GM23338 (cell line): ENCODE measurements around the gene FAAH. TPM values are rescaled to one million over a fixed set of nuclear protein-coding genes. Genes with fewer than 3 reads are reported as not detected.
A peak's percentile ranks its signal among the peaks of the same experiment; 100 is the strongest.

Source experiments
- ATAC-seq: fragments of 200-7000 bp; cut with Tn5 transposase; 3 replicates; pipeline ENCODE4 v1.9.1; 2020
- DNase-seq: peaks from one replicate; pipeline ENCODE4 v3.0.0-alpha.2; 2015; ENCODE audit warnings: low spot score
- H2AFZ ChIP-seq: fragments of 200-600 bp; sonication (generic); 2 replicates; pipeline ENCODE4 v1.8.0; 2016; ENCODE audit warnings: antibody characterized with exemption, mild to moderate bottlenecking, moderate library complexity
- H3F3A ChIP-seq: fragments of 200-600 bp; sonication (generic); replicated peaks from 2 replicates; pipeline ENCODE4 v1.8.0; 2017; ENCODE audit warnings: antibody characterized with exemption, mixed run types, low read depth
- H3K27ac ChIP-seq: fragments of 200-600 bp; sonication (generic); 2 replicates; pipeline ENCODE4 v1.6.1; 2016; ENCODE audit warnings: low read depth
- H3K27me3 ChIP-seq: fragments of 200-600 bp; sonication (generic); 2 replicates; pipeline ENCODE4 v1.8.0; 2016; ENCODE audit warnings: mild to moderate bottlenecking, mixed run types, moderate library complexity; ENCODE audit not compliant: insufficient read depth
- H3K36me3 ChIP-seq: fragments of 200-600 bp; sonication (generic); 2 replicates; pipeline ENCODE4 v1.8.0; 2016; ENCODE audit warnings: mild to moderate bottlenecking; ENCODE audit not compliant: insufficient read depth
- H3K4me1 ChIP-seq: fragments of 200-600 bp; sonication (generic); 2 replicates; pipeline ENCODE4 v1.8.0; 2016; ENCODE audit warnings: mild to moderate bottlenecking, moderate library complexity; ENCODE audit not compliant: insufficient read depth
- H3K4me2 ChIP-seq: fragments of 200-600 bp; sonication (generic); 2 replicates; pipeline ENCODE4 v1.7.1; 2017; ENCODE audit warnings: mixed run types
- H3K4me3 ChIP-seq: fragments of 200-600 bp; sonication (generic); 2 replicates; pipeline ENCODE4 v1.6.1; 2016; ENCODE audit warnings: mixed run types
- H3K79me2 ChIP-seq: fragments of 200-600 bp; sonication (generic); replicated peaks from 2 replicates; pipeline ENCODE4 v1.8.0; 2017; ENCODE audit warnings: mild to moderate bottlenecking; ENCODE audit not compliant: insufficient read depth
- H3K9me2 ChIP-seq: fragments of 200-600 bp; sonication (generic); 2 replicates; pipeline ENCODE4 v1.8.0; 2017; ENCODE audit not compliant: insufficient read depth
- H4K20me1 ChIP-seq: fragments of 200-600 bp; sonication (generic); replicated peaks from 2 replicates; pipeline ENCODE4 v1.8.0; 2017; ENCODE audit warnings: mild to moderate bottlenecking; ENCODE audit not compliant: insufficient read depth
- H3K27ac Mint-ChIP-seq: 2 replicates; pipeline ENCODE4 v1.8.0; 2020; ENCODE audit warnings: inconsistent platforms, mild to moderate bottlenecking, moderate library complexity, mixed read lengths
- H3K27me3 Mint-ChIP-seq: 3 replicates; pipeline ENCODE4 v1.8.0; 2022; ENCODE audit warnings: low read depth, mild to moderate bottlenecking, moderate library complexity, mixed read lengths, inconsistent platforms; ENCODE audit not compliant: insufficient read depth, poor library complexity
- H3K36me3 Mint-ChIP-seq: 3 replicates; pipeline ENCODE4 v1.8.0; 2021; ENCODE audit warnings: low read depth, mild to moderate bottlenecking, inconsistent platforms, moderate library complexity, mixed read lengths
- H3K4me1 Mint-ChIP-seq: 3 replicates; pipeline ENCODE4 v1.8.0; 2020; ENCODE audit warnings: mild to moderate bottlenecking, inconsistent platforms, mixed read lengths
- H3K4me3 Mint-ChIP-seq: 3 replicates; pipeline ENCODE4 v1.8.0; 2021; ENCODE audit warnings: moderate library complexity, mild to moderate bottlenecking, inconsistent platforms, mixed read lengths
- H3K9me3 Mint-ChIP-seq: 3 replicates; pipeline ENCODE4 v1.8.0; 2020; ENCODE audit warnings: moderate library complexity, mild to moderate bottlenecking, inconsistent platforms, mixed read lengths
- CTCF ChIP-seq, 2 experiments: fragments of 200-600 bp in 1 of 2; sonication (generic) in 1 of 2; conservative IDR thresholded peaks; 2 replicates each; pipeline versions ENCODE4 v1.5.1 to v1.6.1; 2016 to 2017; ENCODE audit warnings: antibody characterized with exemption in 2 of 2, low read depth in 2 of 2, mild to moderate bottlenecking in 2 of 2, moderate library complexity in 1 of 2
- POLR2AphosphoS5 ChIP-seq: IDR thresholded peaks from 2 replicates; pipeline ENCODE4 v1.6.1; 2016; ENCODE audit warnings: antibody characterized with exemption, low read depth
- ZNF114 ChIP-seq: fragments of 250-450 bp; sonication (Bioruptor Pico); IDR thresholded peaks from 2 replicates; pipeline ENCODE4 v1.5.0; 2020; ENCODE audit warnings: mild to moderate bottlenecking, moderate library complexity
- polyA plus RNA-seq: library from polyadenylated mRNA; unstranded; fragments of >200 nt; fragmentation: Nextera tagmentation; extraction: Ambion mirVana; gene quantifications from 2 replicates; pipeline ENCODE4 v1.2.1, GENCODE V29; 2016
- total RNA-seq: library from RNA; depleted of rRNA; stranded (reverse); fragments of >200 nt; shearing (Covaris generic); gene quantifications from 2 replicates; pipeline ENCODE4 v1.2.3, GENCODE V29; 2014
- TF ChIP-seq, protein P1 (sequence below): IDR thresholded peaks from 2 replicates; pipeline ENCODE4 v1.6.1; 2016; ENCODE audit warnings: antibody characterized with exemption
- TF ChIP-seq, protein P2 (sequence below): fragments of 250-450 bp; sonication (Bioruptor Pico); IDR thresholded peaks from 2 replicates; pipeline ENCODE4 v1.5.0; 2020; ENCODE audit warnings: mild to moderate bottlenecking, moderate library complexity

Gene FAAH
- total and polyA plus RNA-seq, 2 experiments from 2014 or later: 10.7 to 24.0 TPM

DNA sequence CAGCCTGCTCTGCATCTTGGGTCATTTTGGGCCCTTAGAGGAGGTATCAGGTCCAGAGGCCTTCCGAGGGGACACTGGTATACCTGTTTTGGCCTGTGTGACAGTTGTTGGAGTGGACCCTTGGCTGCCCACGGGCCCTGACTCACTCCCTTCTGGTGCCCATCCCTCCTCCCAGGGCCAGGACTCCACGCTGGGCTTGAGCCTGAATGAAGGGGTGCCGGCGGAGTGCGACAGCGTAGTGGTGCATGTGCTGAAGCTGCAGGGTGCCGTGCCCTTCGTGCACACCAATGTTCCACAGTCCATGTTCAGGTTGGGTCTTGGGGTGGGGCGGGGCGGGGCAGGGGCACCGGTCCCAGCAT lies 11.1 kb downstream of the FAAH start (continued):
- TF ChIP-seq, protein P1, sequence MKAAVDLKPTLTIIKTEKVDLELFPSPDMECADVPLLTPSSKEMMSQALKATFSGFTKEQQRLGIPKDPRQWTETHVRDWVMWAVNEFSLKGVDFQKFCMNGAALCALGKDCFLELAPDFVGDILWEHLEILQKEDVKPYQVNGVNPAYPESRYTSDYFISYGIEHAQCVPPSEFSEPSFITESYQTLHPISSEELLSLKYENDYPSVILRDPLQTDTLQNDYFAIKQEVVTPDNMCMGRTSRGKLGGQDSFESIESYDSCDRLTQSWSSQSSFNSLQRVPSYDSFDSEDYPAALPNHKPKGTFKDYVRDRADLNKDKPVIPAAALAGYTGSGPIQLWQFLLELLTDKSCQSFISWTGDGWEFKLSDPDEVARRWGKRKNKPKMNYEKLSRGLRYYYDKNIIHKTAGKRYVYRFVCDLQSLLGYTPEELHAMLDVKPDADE: no peak
- no peak for TF ChIP-seq CTCF (conservative IDR thresholded peaks at IDR 0.05; ENCODE audit: low read depth in 2 of 2)
- TF ChIP-seq POLR2AphosphoS5: no peak

DNA sequence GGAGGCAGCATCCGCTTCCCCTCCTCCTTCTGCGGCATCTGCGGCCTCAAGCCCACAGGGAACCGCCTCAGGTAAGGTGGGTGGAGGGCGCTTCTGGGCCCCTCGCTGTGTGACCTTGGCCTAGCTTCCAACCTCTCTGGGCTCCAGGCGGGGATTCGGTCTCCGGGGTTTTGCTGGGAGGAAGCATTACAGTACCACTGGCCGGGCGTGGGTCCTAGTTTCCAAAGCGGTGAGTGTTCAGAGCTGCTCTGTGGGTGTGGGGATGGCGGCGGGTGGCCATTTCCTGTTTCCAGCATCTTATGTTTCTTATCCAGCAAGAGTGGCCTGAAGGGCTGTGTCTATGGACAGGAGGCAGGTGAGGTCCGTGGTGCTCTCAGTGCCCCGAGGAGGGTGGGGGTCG lies 11.6 kb downstream of the FAAH start:
- H3K36me3 ChIP-seq: no peaks in the 10 kb centered on the region; the same call in 1 of the 2 replicates
- Mint-ChIP-seq H3K4me3 (no peak overlapping the region), H3K4me1 (peaks cover 23% of the 10 kb centered on the region), H3K36me3 (no peaks in the 10 kb centered on the region; the same call in 1 of the 3 replicates), H3K27ac (no peak overlapping the region), H3K27me3 (peaks cover 21% of the 10 kb centered on the region), H3K9me3 (no peaks in the 10 kb centered on the region)
- no peaks in the 10 kb centered on the region for H3K9me2 ChIP-seq
- H3F3A ChIP-seq: no peaks in the 10 kb centered on the region
- TF ChIP-seq ZNF114 (no peak), POLR2AphosphoS5 (no peak)
- TF ChIP-seq, protein P2, sequence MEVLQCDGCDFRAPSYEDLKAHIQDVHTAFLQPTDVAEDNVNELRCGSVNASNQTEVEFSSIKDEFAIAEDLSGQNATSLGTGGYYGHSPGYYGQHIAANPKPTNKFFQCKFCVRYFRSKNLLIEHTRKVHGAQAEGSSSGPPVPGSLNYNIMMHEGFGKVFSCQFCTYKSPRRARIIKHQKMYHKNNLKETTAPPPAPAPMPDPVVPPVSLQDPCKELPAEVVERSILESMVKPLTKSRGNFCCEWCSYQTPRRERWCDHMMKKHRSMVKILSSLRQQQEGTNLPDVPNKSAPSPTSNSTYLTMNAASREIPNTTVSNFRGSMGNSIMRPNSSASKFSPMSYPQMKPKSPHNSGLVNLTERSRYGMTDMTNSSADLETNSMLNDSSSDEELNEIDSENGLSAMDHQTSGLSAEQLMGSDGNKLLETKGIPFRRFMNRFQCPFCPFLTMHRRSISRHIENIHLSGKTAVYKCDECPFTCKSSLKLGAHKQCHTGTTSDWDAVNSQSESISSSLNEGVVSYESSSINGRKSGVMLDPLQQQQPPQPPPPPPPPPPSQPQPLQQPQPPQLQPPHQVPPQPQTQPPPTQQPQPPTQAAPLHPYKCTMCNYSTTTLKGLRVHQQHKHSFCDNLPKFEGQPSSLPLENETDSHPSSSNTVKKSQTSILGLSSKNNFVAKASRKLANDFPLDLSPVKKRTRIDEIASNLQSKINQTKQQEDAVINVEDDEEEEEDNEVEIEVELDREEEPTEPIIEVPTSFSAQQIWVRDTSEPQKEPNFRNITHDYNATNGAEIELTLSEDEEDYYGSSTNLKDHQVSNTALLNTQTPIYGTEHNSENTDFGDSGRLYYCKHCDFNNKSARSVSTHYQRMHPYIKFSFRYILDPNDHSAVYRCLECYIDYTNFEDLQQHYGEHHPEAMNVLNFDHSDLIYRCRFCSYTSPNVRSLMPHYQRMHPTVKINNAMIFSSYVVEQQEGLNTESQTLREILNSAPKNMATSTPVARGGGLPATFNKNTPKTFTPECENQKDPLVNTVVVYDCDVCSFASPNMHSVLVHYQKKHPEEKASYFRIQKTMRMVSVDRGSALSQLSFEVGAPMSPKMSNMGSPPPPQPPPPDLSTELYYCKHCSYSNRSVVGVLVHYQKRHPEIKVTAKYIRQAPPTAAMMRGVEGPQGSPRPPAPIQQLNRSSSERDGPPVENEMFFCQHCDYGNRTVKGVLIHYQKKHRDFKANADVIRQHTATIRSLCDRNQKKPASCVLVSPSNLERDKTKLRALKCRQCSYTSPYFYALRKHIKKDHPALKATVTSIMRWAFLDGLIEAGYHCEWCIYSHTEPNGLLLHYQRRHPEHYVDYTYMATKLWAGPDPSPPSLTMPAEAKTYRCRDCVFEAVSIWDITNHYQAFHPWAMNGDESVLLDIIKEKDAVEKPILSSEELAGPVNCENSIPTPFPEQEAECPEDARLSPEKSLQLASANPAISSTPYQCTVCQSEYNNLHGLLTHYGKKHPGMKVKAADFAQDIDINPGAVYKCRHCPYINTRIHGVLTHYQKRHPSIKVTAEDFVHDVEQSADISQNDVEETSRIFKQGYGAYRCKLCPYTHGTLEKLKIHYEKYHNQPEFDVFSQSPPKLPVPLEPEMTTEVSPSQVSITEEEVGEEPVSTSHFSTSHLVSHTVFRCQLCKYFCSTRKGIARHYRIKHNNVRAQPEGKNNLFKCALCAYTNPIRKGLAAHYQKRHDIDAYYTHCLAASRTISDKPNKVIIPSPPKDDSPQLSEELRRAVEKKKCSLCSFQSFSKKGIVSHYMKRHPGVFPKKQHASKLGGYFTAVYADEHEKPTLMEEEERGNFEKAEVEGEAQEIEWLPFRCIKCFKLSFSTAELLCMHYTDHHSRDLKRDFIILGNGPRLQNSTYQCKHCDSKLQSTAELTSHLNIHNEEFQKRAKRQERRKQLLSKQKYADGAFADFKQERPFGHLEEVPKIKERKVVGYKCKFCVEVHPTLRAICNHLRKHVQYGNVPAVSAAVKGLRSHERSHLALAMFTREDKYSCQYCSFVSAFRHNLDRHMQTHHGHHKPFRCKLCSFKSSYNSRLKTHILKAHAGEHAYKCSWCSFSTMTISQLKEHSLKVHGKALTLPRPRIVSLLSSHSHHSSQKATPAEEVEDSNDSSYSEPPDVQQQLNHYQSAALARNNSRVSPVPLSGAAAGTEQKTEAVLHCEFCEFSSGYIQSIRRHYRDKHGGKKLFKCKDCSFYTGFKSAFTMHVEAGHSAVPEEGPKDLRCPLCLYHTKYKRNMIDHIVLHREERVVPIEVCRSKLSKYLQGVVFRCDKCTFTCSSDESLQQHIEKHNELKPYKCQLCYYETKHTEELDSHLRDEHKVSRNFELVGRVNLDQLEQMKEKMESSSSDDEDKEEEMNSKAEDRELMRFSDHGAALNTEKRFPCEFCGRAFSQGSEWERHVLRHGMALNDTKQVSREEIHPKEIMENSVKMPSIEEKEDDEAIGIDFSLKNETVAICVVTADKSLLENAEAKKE (CRISPR knock-in tag): no peak
- TF ChIP-seq, protein P1: 0 out of 2 replicates have a peak, but pooled peaks have one; percentile 26
- H3K4me1 ChIP-seq: peaks cover 29% of the 10 kb centered on the region
- H3K27ac ChIP-seq: 0 out of 2 replicates have a peak overlapping the region, but pooled peaks have one; percentile 26
- H3K79me2 ChIP-seq: no peaks in the 10 kb centered on the region
- H3K4me2 ChIP-seq: peak overlapping the region; percentile 71; the same call in 1 of the 2 replicates
- no peaks in the 10 kb centered on the region for H3K27me3 ChIP-seq
- H2AFZ ChIP-seq: no peak overlapping the region; the same call in 1 of the 2 replicates
- DNase-seq (peak; percentile 38), ATAC-seq (no peak)
- no peak overlapping the region; the same call in 1 of the 2 replicates for H3K4me3 ChIP-seq
- no peaks in the 10 kb centered on the region for H4K20me1 ChIP-seq
